HEK293T (cell line): ENCODE data around the gene VASP.

Experiments used
- CTCF ChIA-PET: fragments of 350-600 bp; formaldehyde crosslinking; extraction: SDS; loops from one replicate; lab custom pipeline; 2021; ENCODE audit warnings: antibody characterized with exemption, inconsistent platforms; lab: Yijun Ruan, JAX
- POLR2A ChIA-PET: fragments of 350-600 bp; formaldehyde crosslinking; extraction: SDS; loops from one replicate; lab custom pipeline; 2020; ENCODE audit warnings: antibody characterized with exemption, inconsistent platforms; lab: Yijun Ruan, JAX
- DNase-seq: peaks from one replicate; pipeline ENCODE4 v3.0.0; 2012; ENCODE audit warnings: mixed read lengths; ENCODE audit errors: extremely low spot score
- ARNT ChIP-seq: fragments of 450-650 bp; IDR thresholded peaks from 2 replicates; pipeline ENCODE4 v1.6.1; 2017; ENCODE audit warnings: mild to moderate bottlenecking
- BHLHE40 ChIP-seq: fragments of 450-650 bp; IDR thresholded peaks from 2 replicates; pipeline ENCODE4 v1.6.1; 2016; ENCODE audit warnings: mild to moderate bottlenecking, moderate library complexity, borderline replicate concordance
- CTBP1 ChIP-seq: fragments of 450-650 bp; IDR thresholded peaks from 2 replicates; pipeline ENCODE4 v1.6.1; 2016; ENCODE audit warnings: borderline replicate concordance
- ELF4 ChIP-seq: fragments of 450-650 bp; IDR thresholded peaks from 2 replicates; pipeline ENCODE4 v1.6.1; 2017; ENCODE audit warnings: antibody characterized with exemption
- FOXA1 ChIP-seq: fragments of 450-650 bp; IDR thresholded peaks from 2 replicates; pipeline ENCODE4 v1.6.1; 2016; ENCODE audit warnings: mild to moderate bottlenecking
- FOXK2 ChIP-seq: fragments of 450-650 bp; IDR thresholded peaks from 2 replicates; pipeline ENCODE4 v1.6.1; 2016; ENCODE audit warnings: mild to moderate bottlenecking
- FOXM1 ChIP-seq: fragments of 450-650 bp; IDR thresholded peaks from 2 replicates; pipeline ENCODE4 v1.6.1; 2017; ENCODE audit warnings: mild to moderate bottlenecking, borderline replicate concordance
- HDGF ChIP-seq: fragments of 450-650 bp; IDR thresholded peaks from 2 replicates; pipeline ENCODE4 v1.6.1; 2017; ENCODE audit warnings: antibody characterized with exemption, borderline replicate concordance
- L3MBTL2 ChIP-seq: fragments of 450-650 bp; conservative IDR thresholded peaks from 2 replicates; pipeline ENCODE4 v1.6.1; 2016; ENCODE audit warnings: mild to moderate bottlenecking
- LEF1 ChIP-seq: fragments of 450-650 bp; IDR thresholded peaks from 2 replicates; pipeline ENCODE4 v1.6.1; 2017; ENCODE audit warnings: mild to moderate bottlenecking, borderline replicate concordance
- NFRKB ChIP-seq: fragments of 450-650 bp; IDR thresholded peaks from 2 replicates; pipeline ENCODE4 v1.6.1; 2016; ENCODE audit warnings: mild to moderate bottlenecking, moderate library complexity
- PKNOX1 ChIP-seq: fragments of 450-650 bp; IDR thresholded peaks from 2 replicates; pipeline ENCODE4 v1.6.1; 2016
- SP1 ChIP-seq: fragments of 450-650 bp; IDR thresholded peaks from 2 replicates; pipeline ENCODE4 v1.6.1; 2017
- SUZ12 ChIP-seq: fragments of 450-650 bp; IDR thresholded peaks from 2 replicates; pipeline ENCODE4 v1.6.1; 2016; ENCODE audit warnings: mild to moderate bottlenecking
- TARDBP ChIP-seq: fragments of 450-650 bp; IDR thresholded peaks from 2 replicates; pipeline ENCODE4 v1.6.1; 2016
- ZNF384 ChIP-seq: fragments of 450-650 bp; IDR thresholded peaks from 2 replicates; pipeline ENCODE4 v1.6.1; 2016

VASP gene

GRCh38 chr19:45472563-45473366, 34.5 kb upstream of the VASP start:
- POLR2A ChIA-PET, result interaction anchor here (1.1 kb wide), 1 partner anchor 13 kb away, joined by 3 read pairs; no protein-coding TSS in a partner anchor

GRCh38 chr19:45473367-45473681, 34.0 kb upstream of the VASP start:
- ChIA-PET POLR2A (no interaction called here), CTCF (no interaction called here)
- DNase-seq, result no peak
- TF ChIP-seq HDGF (no peak), ARNT (no peak), FOXM1 (no peak), L3MBTL2 (no peak), CTBP1 (no peak), BHLHE40 (no peak), PKNOX1 (no peak), SP1 (no peak), ELF4 (no peak), TARDBP (no peak), ZNF384 (no peak), FOXK2 (no peak), LEF1 (no peak)

More at GRCh38 chr19:45472563-45473366, 34.5 kb upstream of the VASP start:
- TF ChIP-seq FOXA1 (no peak), L3MBTL2 (no peak), ZNF384 (no peak), PKNOX1 (no peak), TARDBP (no peak)
- CTCF ChIA-PET, result no interaction called here
- DNase-seq, result no peak

DNA sequence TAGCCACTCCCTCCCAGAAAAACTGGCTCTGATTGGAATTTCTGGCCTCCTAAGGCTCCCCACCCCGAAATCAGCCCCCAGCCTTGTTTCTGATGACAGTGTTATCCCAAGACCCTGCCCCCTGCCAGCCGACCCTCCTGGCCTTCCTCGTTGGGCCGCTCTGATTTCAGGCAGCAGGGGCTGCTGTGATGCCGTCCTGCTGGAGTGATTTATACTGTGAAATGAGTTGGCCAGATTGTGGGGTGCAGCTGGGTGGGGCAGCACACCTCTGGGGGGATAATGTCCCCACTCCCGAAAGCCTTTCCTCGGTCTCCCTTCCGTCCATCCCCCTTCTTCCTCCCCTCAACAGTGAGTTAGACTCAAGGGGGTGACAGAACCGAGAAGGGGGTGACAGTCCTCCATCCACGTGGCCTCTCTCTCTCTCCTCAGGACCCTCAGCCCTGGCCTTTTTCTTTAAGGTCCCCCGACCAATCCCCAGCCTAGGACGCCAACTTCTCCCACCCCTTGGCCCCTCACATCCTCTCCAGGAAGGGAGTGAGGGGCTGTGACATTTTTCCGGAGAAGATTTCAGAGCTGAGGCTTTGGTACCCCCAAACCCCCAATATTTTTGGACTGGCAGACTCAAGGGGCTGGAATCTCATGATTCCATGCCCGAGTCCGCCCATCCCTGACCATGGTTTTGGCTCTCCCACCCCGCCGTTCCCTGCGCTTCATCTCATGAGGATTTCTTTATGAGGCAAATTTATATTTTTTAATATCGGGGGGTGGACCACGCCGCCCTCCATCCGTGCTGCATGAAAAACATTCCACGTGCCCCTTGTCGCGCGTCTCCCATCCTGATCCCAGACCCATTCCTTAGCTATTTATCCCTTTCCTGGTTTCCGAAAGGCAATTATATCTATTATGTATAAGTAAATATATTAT, 33.3 kb upstream of the VASP start:
- no peak for DNase-seq
- POLR2A ChIA-PET, result interaction anchor here (1.5 kb wide), 1 partner anchor 11 kb away, joined by 4 read pairs; no protein-coding TSS in a partner anchor
- CTCF ChIA-PET, result interaction anchor here (0.9 kb wide), 1 partner anchor 35 kb away, joined by 3 read pairs; no protein-coding TSS in a partner anchor
- no peak for TF ChIP-seq SP1
- no peak for TF ChIP-seq FOXA1
- TF ChIP-seq BHLHE40, result no peak
- TF ChIP-seq L3MBTL2, result no peak
- no peak for TF ChIP-seq CTBP1
- no peak for TF ChIP-seq ARNT
- TF ChIP-seq FOXK2, result no peak
- no peak for TF ChIP-seq LEF1
- TF ChIP-seq TARDBP, result no peak
- TF ChIP-seq NFRKB, result no peak
- no peak for TF ChIP-seq FOXM1
- no peak for TF ChIP-seq HDGF
- no peak for TF ChIP-seq SUZ12
- TF ChIP-seq ZNF384, result no peak
- no peak for TF ChIP-seq PKNOX1
- TF ChIP-seq ELF4, result no peak

- CTCF ChIA-PET, result interaction anchor here (0.9 kb wide), 1 partner anchor 36 kb away, joined by 3 read pairs; no protein-coding TSS in a partner anchor
- no peak for TF ChIP-seq FOXK2
- POLR2A ChIA-PET, result interaction anchor here (1.5 kb wide), 1 partner anchor 10 kb away, joined by 4 read pairs; no protein-coding TSS in a partner anchor
- no peak for DNase-seq
These were observed 32.4 kb upstream of the VASP start for GRCh38 chr19:45474606-45475521.

GRCh38 chr19:45475537-45476291, 31.6 kb upstream of the VASP start:
- no peak for TF ChIP-seq NFRKB
- no peak for TF ChIP-seq PKNOX1
- TF ChIP-seq FOXK2, result no peak
- no peak for TF ChIP-seq ELF4
- no peak for TF ChIP-seq FOXM1
- TF ChIP-seq TARDBP, result no peak
- no peak for TF ChIP-seq BHLHE40
- TF ChIP-seq SUZ12, result no peak
- TF ChIP-seq ARNT, result no peak
- TF ChIP-seq L3MBTL2, result no peak
- no peak for TF ChIP-seq FOXA1
- TF ChIP-seq CTBP1, result no peak
- no peak for TF ChIP-seq HDGF
- no peak for TF ChIP-seq LEF1
- POLR2A ChIA-PET, result interaction anchor here (1.5 to 2.0 kb wide), 2 partner anchors 8 to 36 kb away, joined by 5 to 8 read pairs; partner anchors contain the start of gene FOSB
- DNase-seq, result no peak
- CTCF ChIA-PET, result interaction anchor here (5.0 kb wide), 1 partner anchor 36 kb away, joined by 93 read pairs; no protein-coding TSS in a partner anchor
